ENCODE data around the gene AGXT. TPM values are rescaled to one million over a fixed set of nuclear protein-coding genes. Genes with fewer than 3 reads are reported as not detected.

AGXT gene
- total RNA-seq, 4 donors from 2014 or later = not detected

GRCh38 chr2:240892925-240893324 lies 24.3 kb downstream of the AGXT start:
- Histone ChIP-seq H3K4me3 (no peak overlapping the region), H3K27me3 (no peaks in the 10 kb centered on the region), H3K36me3 (no peaks in the 10 kb centered on the region), H3K27ac (no peak overlapping the region), H3K4me1 (no peaks in the 10 kb centered on the region), H3K9me3 (no peaks in the 10 kb centered on the region)
- TF ChIP-seq EP300 (IDR thresholded peaks at IDR 0.05) (no peak), POLR2AphosphoS5 (IDR thresholded peaks at IDR 0.05) (no peak), POLR2A (IDR thresholded peaks at IDR 0.05) (no peak)
- WGBS, 2 donors (ENCODE audit: low coverage in 1 of 2) = no CpG with 5 or more reads among the region's 12 CpGs
- no peak for ATAC-seq

GRCh38 chr2:240893363-240893844 lies 24.8 kb downstream of the AGXT start:
- Histone ChIP-seq H3K27me3 (no peaks in the 10 kb centered on the region), H3K4me1 (peaks cover 0 to 2% (median 0%) of the 10 kb centered on the region in 3 donors), H3K36me3 (no peaks in the 10 kb centered on the region), H3K4me3 (no peak overlapping the region), H3K27ac (no peak overlapping the region), H3K9me3 (no peaks in the 10 kb centered on the region)
- TF ChIP-seq CTCF (IDR thresholded peaks at IDR 0.05) (no peak), EP300 (IDR thresholded peaks at IDR 0.05) (no peak), POLR2AphosphoS5 (IDR thresholded peaks at IDR 0.05) (no peak), POLR2A (IDR thresholded peaks at IDR 0.05) (no peak)
- no CpG with 5 or more reads among the region's 17 CpGs for WGBS, 2 donors (ENCODE audit: low coverage in 1 of 2)
- no peak for ATAC-seq

- H3K9me3 ChIP-seq = no peaks in the 10 kb centered on the region
- peaks cover 0 to 8% (median 0%) of the 10 kb centered on the region in 3 donors for H3K4me1 ChIP-seq
- no CpG with 5 or more reads among the region's 9 CpGs for WGBS, 2 donors (ENCODE audit: low coverage in 1 of 2)
- no peak for TF ChIP-seq POLR2A (IDR thresholded peaks at IDR 0.05)
- TF ChIP-seq EP300 (IDR thresholded peaks at IDR 0.05) = no peak
- no peak for TF ChIP-seq CTCF (IDR thresholded peaks at IDR 0.05)
- no peak for TF ChIP-seq POLR2AphosphoS5 (IDR thresholded peaks at IDR 0.05)
- no peak for ATAC-seq
- no peak overlapping the region for H3K4me3 ChIP-seq
- no peak overlapping the region for H3K27ac ChIP-seq
- H3K36me3 ChIP-seq = no peaks in the 10 kb centered on the region
- no peaks in the 10 kb centered on the region for H3K27me3 ChIP-seq
Observed at GRCh38 chr2:240894006-240894405, 25.4 kb downstream of the AGXT start.

GRCh38 chr2:240894836-240895558 lies 26.4 kb downstream of the AGXT start:
- Histone ChIP-seq H3K4me3 (no peak overlapping the region), H3K27me3 (peaks cover 3% of the 10 kb centered on the region), H3K27ac (no peak overlapping the region), H3K36me3 (no peaks in the 10 kb centered on the region), H3K4me1 (peaks cover 0 to 13% (median 0%) of the 10 kb centered on the region in 3 donors), H3K9me3 (no peaks in the 10 kb centered on the region)
- no peak for TF ChIP-seq EP300 (IDR thresholded peaks at IDR 0.05)
- TF ChIP-seq POLR2AphosphoS5 (IDR thresholded peaks at IDR 0.05) = no peak
- no peak for TF ChIP-seq POLR2A (IDR thresholded peaks at IDR 0.05)
- WGBS, 2 donors (ENCODE audit: low coverage in 1 of 2) = 85% methylated on average over 9 of the region's 28 CpGs; no CpG with 5 or more reads in 1 of the 2 donors
- no peak for ATAC-seq

- TF ChIP-seq CTCF (IDR thresholded peaks at IDR 0.05) = no peak
- TF ChIP-seq POLR2AphosphoS5 (IDR thresholded peaks at IDR 0.05) = no peak
- no peak for TF ChIP-seq POLR2A (IDR thresholded peaks at IDR 0.05)
- no peak for TF ChIP-seq EP300 (IDR thresholded peaks at IDR 0.05)
- Histone ChIP-seq H3K4me3 (no peak within 1 kb of the TSS), H3K36me3 (no peaks in the 10 kb centered on the region), H3K27me3 (peaks cover 6% of the 10 kb centered on the region), H3K9me3 (no peaks in the 10 kb centered on the region), H3K4me1 (peaks cover 0 to 13% (median 0%) of the 10 kb centered on the region in 3 donors), H3K27ac (no peak within 1 kb of the TSS)
- WGBS, 2 donors (ENCODE audit: low coverage in 1 of 2) = 98% methylated on average over 9 of the region's 24 CpGs; no CpG with 5 or more reads in 1 of the 2 donors
- ATAC-seq = no peak
Observed at GRCh38 chr2:240895656-240896388, 27.2 kb downstream of the AGXT start, which contains the start of gene MAB21L4. TSS of gene MAB21L4 (minus strand) at chr2:240896156. CDS start at chr2:240895997, 159 bp downstream.
